Activated CD8-positive, alpha-beta T cell treated with anti-CD3 and anti-CD28 coated beads, Interleukin-2, amount 10 ng/mL, durations not matched to agents 7 days and 5 days (primary cell): ENCODE measurements around the gene KRT7. TPM values are rescaled to one million over a fixed set of nuclear protein-coding genes. Genes with fewer than 3 reads are reported as not detected.
A peak's percentile ranks its signal among the peaks of the same experiment; 100 is the strongest.

Experiments used
- ATAC-seq: fragments of 150-1000 bp; cut with Tn5 transposase; one replicate; pipeline ENCODE4 v1.10.0; 2021; ENCODE audit warnings: moderate library complexity
- CTCF ChIA-PET: fragments of 350-600 bp; sonication (Branson Sonifier 250); formaldehyde crosslinking; loops from one replicate; lab custom pipeline; 2021; ENCODE audit warnings: antibody characterized with exemption; lab: Charles Lee
- POLR2A ChIA-PET: fragments of 350-600 bp; sonication (Branson Sonifier 250); formaldehyde crosslinking; loops from one replicate; lab custom pipeline; 2021; ENCODE audit warnings: antibody characterized with exemption; lab: Charles Lee
- DNase-seq: peaks from one replicate; pipeline ENCODE4 v3.0.0-alpha.2; 2020
- H3K27ac Mint-ChIP-seq: one replicate; pipeline ENCODE4 v1.8.0; 2021; ENCODE audit warnings: mild to moderate bottlenecking, mixed read lengths
- H3K27me3 Mint-ChIP-seq: one replicate; pipeline ENCODE4 v1.8.0; 2021; ENCODE audit warnings: low read depth, mixed read lengths
- H3K36me3 Mint-ChIP-seq: one replicate; pipeline ENCODE4 v1.8.0; 2021; ENCODE audit warnings: low read depth, mixed read lengths
- H3K4me1 Mint-ChIP-seq: one replicate; pipeline ENCODE4 v1.8.0; 2021; ENCODE audit warnings: low read depth, mixed read lengths
- H3K4me3 Mint-ChIP-seq: one replicate; pipeline ENCODE4 v1.8.0; 2021; ENCODE audit warnings: mild to moderate bottlenecking, mixed read lengths
- H3K9me3 Mint-ChIP-seq: one replicate; pipeline ENCODE4 v1.8.0; 2022; ENCODE audit warnings: mixed read lengths; ENCODE audit not compliant: insufficient read depth
- total RNA-seq, 2 experiments: library from RNA; stranded (reverse); gene quantifications; one replicate each; pipeline ENCODE4 v1.2.3, GENCODE V29; 2021

Gene KRT7
- total RNA-seq, 2 experiments from 2014 or later, result 14.4 to 14.7 TPM

DNA sequence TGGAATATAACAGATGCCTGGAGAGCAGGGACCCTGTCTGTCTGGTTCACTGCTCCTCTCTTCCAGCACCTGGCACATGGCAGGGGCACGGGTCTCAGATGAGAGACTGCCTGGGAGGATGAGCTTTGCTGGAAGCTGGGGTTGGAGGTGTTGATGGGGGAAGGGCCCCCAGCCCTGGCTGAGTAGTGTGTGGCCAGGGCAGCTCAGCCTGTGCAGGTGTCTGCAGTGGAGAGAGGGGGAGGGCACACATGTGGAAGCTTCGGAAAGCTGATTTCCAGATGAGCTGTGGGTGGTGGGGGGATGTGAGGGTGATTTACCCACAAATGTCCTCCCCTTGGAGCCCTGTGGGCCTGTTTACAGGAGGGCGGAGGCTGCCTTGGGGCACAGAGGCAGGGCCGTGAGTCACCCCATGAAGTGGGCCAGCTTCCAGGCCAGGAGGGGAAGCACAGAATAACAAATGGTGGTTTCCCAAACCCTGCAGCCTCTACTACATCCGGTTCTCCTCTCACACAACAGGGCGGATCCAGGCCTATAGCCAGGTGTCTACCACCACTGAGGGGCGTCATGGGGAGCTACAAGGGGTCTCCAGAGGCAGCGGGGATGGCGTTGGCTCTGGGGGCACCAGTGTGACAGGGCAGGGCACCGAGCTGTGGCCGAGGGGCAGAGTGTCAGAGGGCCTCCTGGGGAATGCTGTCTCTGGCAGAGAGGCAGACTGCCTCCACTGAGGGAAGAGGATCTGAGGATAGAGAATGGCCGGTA is 11.0 kb downstream of the KRT7 start:
- H3K4me1 Mint-ChIP-seq, result peaks cover 67% of the 10 kb centered on the region
- no peaks in the 10 kb centered on the region for H3K36me3 Mint-ChIP-seq
- H3K27ac Mint-ChIP-seq, result peak overlapping the region; percentile 91
- peak; percentile 93 for ATAC-seq
- POLR2A ChIA-PET, result interaction anchor here (1.0 to 1.1 kb wide), 2 partner anchors 8 to 16 kb away, joined by 3 to 5 read pairs; no protein-coding TSS in a partner anchor
- CTCF ChIA-PET, result interaction anchor here (0.6 to 4.1 kb wide), 8 partner anchors 8 to 135 kb away, joined by 3 to 33 read pairs (median 4); no protein-coding TSS in a partner anchor
- peaks cover 5% of the 10 kb centered on the region for H3K27me3 Mint-ChIP-seq
- H3K4me3 Mint-ChIP-seq, result peak overlapping the region; percentile 69
- H3K9me3 Mint-ChIP-seq, result no peaks in the 10 kb centered on the region
- DNase-seq, result peak; percentile 75

DNA sequence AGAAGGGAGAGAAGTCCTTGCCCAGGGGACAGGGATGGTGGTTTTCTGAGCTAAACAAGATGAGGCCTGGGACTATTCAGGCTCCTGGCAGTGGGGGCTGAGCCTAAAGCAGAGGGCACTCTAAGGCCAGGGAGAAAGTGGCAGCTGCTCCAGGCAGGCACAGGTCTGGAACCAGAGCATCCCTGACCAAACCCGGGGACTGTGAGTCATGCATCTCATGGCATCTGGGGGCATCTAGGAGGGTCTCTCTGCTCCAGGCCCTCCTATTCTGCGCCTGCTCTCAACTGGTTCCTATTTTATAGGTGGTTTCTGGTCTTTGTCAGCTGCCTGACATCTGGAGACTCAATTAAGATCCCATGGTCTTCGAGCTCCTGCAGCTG is 11.6 kb downstream of the KRT7 start:
- CTCF ChIA-PET, result interaction anchor here (1.0 to 4.1 kb wide), 6 partner anchors 7 to 135 kb away, joined by 3 to 33 read pairs (median 8); no protein-coding TSS in a partner anchor
- H3K27ac Mint-ChIP-seq, result peak overlapping the region; percentile 91
- no peaks in the 10 kb centered on the region for H3K9me3 Mint-ChIP-seq
- H3K4me1 Mint-ChIP-seq, result peaks cover 72% of the 10 kb centered on the region
- DNase-seq, result no peak
- peaks cover 6% of the 10 kb centered on the region for H3K27me3 Mint-ChIP-seq
- peak overlapping the region; percentile 69 for H3K4me3 Mint-ChIP-seq
- POLR2A ChIA-PET, result interaction anchor here (1.0 to 1.1 kb wide), 2 partner anchors 8 to 15 kb away, joined by 3 to 5 read pairs; no protein-coding TSS in a partner anchor
- ATAC-seq, result no peak
- peaks cover 3% of the 10 kb centered on the region for H3K36me3 Mint-ChIP-seq

DNA sequence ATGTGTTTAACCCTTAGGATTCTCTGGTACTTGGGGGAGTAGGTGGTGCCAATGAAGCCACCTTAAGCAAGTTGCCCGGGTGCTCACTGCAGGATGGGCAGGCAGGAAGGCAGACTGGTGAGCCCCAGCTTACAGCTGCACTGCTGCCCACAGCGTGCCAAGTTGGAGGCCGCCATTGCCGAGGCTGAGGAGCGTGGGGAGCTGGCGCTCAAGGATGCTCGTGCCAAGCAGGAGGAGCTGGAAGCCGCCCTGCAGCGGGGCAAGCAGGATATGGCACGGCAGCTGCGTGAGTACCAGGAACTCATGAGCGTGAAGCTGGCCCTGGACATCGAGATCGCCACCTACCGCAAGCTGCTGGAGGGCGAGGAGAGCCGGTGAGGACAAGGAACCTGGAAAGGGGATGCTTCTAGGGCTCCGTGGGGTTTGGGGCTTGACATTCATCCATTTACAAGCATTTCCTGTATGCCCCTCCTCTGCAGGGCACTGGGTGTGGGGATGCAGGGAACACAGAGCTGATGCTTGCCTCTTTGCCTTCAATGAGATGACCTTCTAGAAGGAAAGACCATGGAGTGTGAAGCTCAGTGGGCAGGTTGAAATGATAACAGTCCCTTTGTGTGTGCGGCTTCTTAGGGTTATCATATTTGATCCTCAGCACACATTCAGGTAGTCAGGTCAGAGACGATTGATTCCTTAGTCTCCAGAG is 12.4 kb downstream of the KRT7 start:
- CTCF ChIA-PET, result interaction anchor here (1.6 to 4.1 kb wide), 4 partner anchors 11 to 83 kb away, joined by 4 to 33 read pairs (median 9); no protein-coding TSS in a partner anchor
- H3K27ac Mint-ChIP-seq, result peak overlapping the region; percentile 91
- POLR2A ChIA-PET, result interaction anchor here (0.6 kb wide), 1 partner anchor 14 kb away, joined by 3 read pairs; no protein-coding TSS in a partner anchor
- H3K27me3 Mint-ChIP-seq, result peaks cover 10% of the 10 kb centered on the region
- H3K4me3 Mint-ChIP-seq, result peak overlapping the region; percentile 69
- ATAC-seq, result no peak
- peaks cover 79% of the 10 kb centered on the region for H3K4me1 Mint-ChIP-seq
- H3K9me3 Mint-ChIP-seq, result no peaks in the 10 kb centered on the region
- DNase-seq, result no peak
- peaks cover 8% of the 10 kb centered on the region for H3K36me3 Mint-ChIP-seq

DNA sequence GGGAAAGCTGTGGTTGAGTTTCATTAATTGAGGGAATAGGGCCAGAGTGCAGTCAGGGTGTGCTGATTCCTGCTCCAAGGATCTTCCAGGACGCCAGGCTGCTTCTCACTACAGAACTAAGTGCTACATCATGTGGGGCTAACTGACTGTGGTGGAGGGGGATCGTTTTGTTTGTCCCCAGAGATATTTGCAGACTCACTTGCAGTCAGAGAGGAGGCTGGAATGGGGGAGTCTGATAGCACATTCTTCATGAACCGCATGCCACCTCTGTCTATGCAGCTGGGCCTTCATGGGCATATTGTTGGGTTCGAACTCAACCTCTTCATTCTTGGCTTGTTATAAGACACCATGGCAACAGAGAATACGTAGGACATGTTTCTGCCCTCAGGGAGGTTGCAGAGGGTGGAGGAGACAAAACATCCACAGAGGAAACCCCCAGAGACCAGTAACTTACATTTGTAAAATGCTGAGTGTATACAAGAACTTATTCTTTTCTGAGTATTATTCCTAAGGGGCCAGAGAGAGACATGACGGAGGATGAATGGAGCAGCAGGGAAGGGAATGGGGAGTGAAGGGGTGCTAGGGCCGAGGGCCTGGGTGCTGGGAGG is 13.0 kb downstream of the KRT7 start:
- POLR2A ChIA-PET, result no interaction called here
- Mint-ChIP-seq H3K36me3 (peaks cover 10% of the 10 kb centered on the region), H3K27ac (peak overlapping the region; percentile 91), H3K4me3 (peak overlapping the region; percentile 69), H3K4me1 (peaks cover 84% of the 10 kb centered on the region), H3K27me3 (peaks cover 7% of the 10 kb centered on the region), H3K9me3 (no peaks in the 10 kb centered on the region)
- CTCF ChIA-PET, result interaction anchor here (1.6 to 4.1 kb wide), 4 partner anchors 10 to 83 kb away, joined by 4 to 33 read pairs (median 9); no protein-coding TSS in a partner anchor
- DNase-seq, result no peak
- ATAC-seq, result no peak

DNA sequence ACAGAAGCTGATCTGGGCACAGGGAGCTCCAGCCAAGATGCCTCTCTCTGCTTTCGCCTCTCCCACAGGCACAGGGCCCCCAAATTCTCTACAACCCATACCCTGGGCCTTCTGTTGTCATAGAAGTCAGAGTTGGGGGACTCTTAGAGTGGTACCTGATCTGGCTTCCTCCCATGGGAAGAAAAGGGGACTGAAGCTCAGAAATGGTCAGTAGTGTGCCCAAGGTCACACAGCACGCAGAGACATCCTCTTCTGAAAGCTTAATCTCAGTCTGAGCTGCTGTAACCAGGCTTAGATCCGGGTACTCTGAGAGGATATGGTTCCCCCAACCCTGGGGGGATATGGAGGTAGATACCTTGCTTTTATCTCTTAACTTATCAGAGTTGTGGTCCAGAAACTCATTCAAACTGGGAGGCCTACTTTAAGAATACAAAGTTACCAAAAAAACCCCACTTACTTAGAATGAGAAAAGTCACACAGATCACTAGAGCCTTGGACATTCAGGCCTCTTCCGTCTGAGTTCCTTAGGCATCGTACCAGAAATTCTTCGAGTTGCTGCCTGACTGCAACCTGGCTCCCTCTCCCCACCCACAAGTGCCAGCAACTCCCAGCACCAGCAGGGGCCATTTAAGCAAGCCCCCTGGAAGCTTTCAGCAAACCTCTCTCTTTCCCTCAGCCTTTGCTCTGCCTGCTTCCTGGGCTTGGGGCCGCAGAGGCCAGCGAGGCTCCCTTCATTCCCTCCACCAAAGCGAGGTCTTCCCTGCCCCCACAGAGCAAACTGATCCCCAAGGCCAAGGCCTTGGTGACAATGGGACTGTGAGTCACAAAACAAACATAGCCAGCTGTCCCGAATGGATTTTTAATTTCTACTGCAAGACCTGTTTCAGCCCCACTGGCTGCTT is 13.9 kb downstream of the KRT7 start:
- peak overlapping the region; percentile 91 for H3K27ac Mint-ChIP-seq
- peak overlapping the region; percentile 69 for H3K4me3 Mint-ChIP-seq
- peaks cover 18% of the 10 kb centered on the region for H3K36me3 Mint-ChIP-seq
- DNase-seq (no peak), ATAC-seq (no peak)
- ChIA-PET POLR2A (no interaction called here), CTCF (interaction anchor here (1.6 to 4.1 kb wide), 4 partner anchors 9 to 84 kb away, joined by 4 to 33 read pairs (median 9); no protein-coding TSS in a partner anchor)
- peaks cover 93% of the 10 kb centered on the region for H3K4me1 Mint-ChIP-seq
- H3K9me3 Mint-ChIP-seq, result no peaks in the 10 kb centered on the region
- peaks cover 7% of the 10 kb centered on the region for H3K27me3 Mint-ChIP-seq

DNA sequence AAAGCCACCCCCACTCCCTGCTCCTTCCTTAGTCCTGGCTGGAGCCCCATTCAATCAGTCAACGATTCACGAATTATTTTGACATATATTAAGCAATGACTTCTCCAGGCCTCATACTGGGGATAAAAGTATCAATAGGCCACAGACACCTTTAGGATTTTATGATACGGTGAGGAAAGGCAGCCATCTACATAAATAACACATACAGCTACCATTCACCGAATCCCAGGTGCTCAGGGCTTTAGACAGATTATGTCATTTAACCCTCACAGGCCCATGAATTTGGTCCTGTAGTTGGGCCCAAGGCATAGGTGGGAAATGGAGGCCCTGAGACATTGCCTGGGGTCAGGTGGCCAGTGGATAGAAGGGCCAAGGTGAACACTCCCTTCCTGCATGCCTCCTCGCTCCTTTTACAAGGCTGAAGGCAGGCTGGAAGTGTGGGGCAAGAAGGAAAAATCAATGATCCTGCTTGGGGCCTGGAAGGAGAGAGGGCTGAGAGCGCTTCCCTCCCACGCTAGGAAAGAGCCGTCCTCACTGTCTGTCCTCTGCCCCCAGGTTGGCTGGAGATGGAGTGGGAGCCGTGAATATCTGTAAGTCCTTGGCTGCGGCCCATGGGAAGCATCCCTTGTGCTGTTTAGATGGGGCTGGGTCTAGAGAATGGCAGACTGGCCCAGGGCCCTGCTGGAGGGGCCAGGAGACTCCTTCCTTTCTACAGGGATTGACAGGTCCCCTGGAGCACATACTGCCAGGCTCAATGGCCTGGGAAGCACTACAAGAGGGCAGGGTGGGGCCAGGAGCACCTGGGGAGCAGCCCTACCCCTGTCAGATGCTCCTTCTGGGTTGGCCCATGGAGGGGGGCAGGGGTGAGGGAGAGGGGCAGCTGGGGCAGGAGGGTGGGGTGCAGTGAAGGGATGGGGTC is 14.8 kb downstream of the KRT7 start:
- Mint-ChIP-seq H3K36me3 (peaks cover 21% of the 10 kb centered on the region), H3K27ac (peak overlapping the region; percentile 91), H3K4me3 (no peak overlapping the region), H3K27me3 (peaks cover 7% of the 10 kb centered on the region), H3K4me1 (peaks cover 94% of the 10 kb centered on the region), H3K9me3 (no peaks in the 10 kb centered on the region)
- DNase-seq (no peak), ATAC-seq (no peak)
- ChIA-PET POLR2A (no interaction called here), CTCF (no interaction called here)

DNA sequence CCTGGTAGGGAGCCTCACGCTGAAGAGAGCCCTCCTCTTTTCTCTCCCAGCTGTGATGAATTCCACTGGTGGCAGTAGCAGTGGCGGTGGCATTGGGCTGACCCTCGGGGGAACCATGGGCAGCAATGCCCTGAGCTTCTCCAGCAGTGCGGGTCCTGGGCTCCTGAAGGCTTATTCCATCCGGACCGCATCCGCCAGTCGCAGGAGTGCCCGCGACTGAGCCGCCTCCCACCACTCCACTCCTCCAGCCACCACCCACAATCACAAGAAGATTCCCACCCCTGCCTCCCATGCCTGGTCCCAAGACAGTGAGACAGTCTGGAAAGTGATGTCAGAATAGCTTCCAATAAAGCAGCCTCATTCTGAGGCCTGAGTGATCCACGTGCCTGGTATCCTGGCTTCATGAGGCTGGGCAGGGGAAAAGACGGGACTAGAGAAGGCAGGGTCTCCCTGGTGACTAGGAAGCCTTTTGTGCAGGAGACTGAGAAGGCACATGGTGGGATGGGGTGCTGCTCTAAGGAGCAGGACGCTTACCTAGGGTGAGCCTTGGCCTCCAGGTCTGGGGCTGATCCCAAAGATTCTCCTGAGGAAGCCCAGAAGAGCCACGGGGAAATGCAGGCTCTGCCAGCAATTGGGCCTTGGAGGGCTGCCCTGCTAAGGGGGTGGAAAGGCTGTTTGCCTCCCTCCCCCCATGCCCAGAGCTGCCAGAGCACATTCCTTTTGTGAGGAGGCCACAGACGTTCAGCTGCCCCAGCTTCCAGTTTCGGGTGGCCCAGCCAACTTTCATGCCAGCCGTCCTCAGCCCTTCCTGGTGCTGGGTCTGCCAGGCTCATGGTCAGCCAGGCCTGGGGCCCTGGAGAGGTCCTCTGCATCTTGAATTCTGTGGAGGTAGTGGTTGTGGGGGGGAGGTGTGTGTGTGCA is 15.8 kb downstream of the KRT7 start:
- DNase-seq (no peak), ATAC-seq (no peak)
- ChIA-PET POLR2A (no interaction called here), CTCF (no interaction called here)
- H3K36me3 Mint-ChIP-seq, result peaks cover 25% of the 10 kb centered on the region
- H3K9me3 Mint-ChIP-seq, result no peaks in the 10 kb centered on the region
- peak overlapping the region; percentile 77 for H3K27ac Mint-ChIP-seq
- H3K27me3 Mint-ChIP-seq, result peaks cover 7% of the 10 kb centered on the region
- H3K4me1 Mint-ChIP-seq, result peaks cover 94% of the 10 kb centered on the region
- H3K4me3 Mint-ChIP-seq, result no peak overlapping the region

DNA sequence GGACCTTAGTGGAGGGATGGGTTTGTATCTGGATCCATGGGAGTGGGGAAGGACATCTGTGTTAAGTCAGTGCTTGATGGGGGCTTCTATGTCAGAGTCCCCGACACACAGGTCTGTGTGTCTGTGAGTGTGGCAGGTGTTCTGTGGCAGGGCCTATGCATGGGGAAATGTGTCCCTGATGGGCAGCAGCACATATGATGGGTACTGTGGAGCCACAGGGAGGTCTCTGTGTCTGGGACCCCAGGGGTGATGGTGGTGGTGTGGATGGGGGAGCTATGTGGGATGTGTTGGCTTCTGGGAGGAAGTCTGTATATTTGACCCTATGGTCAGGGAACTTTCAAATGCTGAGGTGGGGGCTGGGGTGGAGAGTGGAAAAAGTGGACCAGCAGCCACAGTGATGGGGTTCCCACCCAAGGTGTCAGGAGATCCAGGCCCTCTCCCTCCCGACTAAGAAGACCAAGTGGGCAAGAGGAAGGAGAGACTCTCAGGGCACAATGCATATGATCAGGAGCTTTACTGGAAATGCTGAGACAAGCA is 16.5 kb downstream of the KRT7 start:
- ChIA-PET POLR2A (no interaction called here), CTCF (no interaction called here)
- ATAC-seq, result no peak
- DNase-seq, result no peak
- Mint-ChIP-seq H3K36me3 (peaks cover 25% of the 10 kb centered on the region), H3K27ac (peak overlapping the region; percentile 77), H3K27me3 (peaks cover 8% of the 10 kb centered on the region), H3K4me3 (no peak overlapping the region), H3K9me3 (no peaks in the 10 kb centered on the region), H3K4me1 (peaks cover 94% of the 10 kb centered on the region)
